ENCODE results near the gene LPO.

Gene LPO

DNA sequence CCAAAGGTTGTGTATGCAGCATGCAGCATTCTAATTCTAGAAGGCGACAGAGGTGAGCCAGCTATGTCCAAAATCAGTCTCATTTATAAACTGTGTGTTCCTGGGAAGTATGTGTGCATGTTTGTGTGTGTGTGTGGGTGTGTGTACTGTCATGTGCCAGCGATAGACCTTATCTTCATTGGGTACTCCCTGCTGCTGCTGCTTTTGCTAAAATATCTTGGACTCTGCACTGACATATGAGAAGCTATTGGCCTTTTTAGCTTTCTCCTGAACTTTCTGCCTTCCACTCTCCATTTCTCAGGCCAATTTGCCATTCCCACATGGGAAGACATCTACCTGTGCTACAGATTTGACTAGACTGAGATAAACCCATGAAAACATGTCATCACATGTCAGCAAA is 2.0 kb upstream of the LPO start:
- Histone ChIP-seq H3K36me3 (replicated peaks; ENCODE audit: insufficient read depth, low read length) (no peaks in the 10 kb centered on the region), H3K79me2 (ENCODE audit: low read length) (no peaks in the 10 kb centered on the region), H3K4me1 (ENCODE audit: low read length) (peaks cover 14% of the 10 kb centered on the region), H4K20me1 (ENCODE audit: insufficient read depth, low read length) (no peaks in the 10 kb centered on the region; the same call in 1 of the 2 replicates), H3K4me2 (ENCODE audit: low read depth, low read length) (no peak overlapping the region), H3F3A (ENCODE audit: insufficient read depth, low read length) (peaks cover 14% of the 10 kb centered on the region; the same call in 1 of the 2 replicates), H3K9me3 (replicated peaks; ENCODE audit: insufficient read depth, low read length) (no peaks in the 10 kb centered on the region), H3K27ac (ENCODE audit: low read length) (no peak overlapping the region), H3K27me3 (replicated peaks; ENCODE audit: insufficient read depth, low read length) (peaks cover 96% of the 10 kb centered on the region), H2AFZ (ENCODE audit: low read length) (no peak overlapping the region), H3K9ac (ENCODE audit: low read length) (no peak overlapping the region), H3K9me2 (replicated peaks; ENCODE audit: insufficient read depth, low read length) (no peaks in the 10 kb centered on the region), H3K4me3 (ENCODE audit: low read length) (no peak overlapping the region)
- DNase-seq: no peak
- no peak for TF ChIP-seq EZH2phosphoT487 (IDR thresholded peaks at IDR 0.05; ENCODE audit: low read length)
- TF ChIP-seq, protein P1, sequence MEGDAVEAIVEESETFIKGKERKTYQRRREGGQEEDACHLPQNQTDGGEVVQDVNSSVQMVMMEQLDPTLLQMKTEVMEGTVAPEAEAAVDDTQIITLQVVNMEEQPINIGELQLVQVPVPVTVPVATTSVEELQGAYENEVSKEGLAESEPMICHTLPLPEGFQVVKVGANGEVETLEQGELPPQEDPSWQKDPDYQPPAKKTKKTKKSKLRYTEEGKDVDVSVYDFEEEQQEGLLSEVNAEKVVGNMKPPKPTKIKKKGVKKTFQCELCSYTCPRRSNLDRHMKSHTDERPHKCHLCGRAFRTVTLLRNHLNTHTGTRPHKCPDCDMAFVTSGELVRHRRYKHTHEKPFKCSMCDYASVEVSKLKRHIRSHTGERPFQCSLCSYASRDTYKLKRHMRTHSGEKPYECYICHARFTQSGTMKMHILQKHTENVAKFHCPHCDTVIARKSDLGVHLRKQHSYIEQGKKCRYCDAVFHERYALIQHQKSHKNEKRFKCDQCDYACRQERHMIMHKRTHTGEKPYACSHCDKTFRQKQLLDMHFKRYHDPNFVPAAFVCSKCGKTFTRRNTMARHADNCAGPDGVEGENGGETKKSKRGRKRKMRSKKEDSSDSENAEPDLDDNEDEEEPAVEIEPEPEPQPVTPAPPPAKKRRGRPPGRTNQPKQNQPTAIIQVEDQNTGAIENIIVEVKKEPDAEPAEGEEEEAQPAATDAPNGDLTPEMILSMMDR (IDR thresholded peaks at IDR 0.05; ENCODE audit: low read length): no peak
- TF ChIP-seq EZH2 (optimal IDR thresholded peaks at IDR 0.05; ENCODE audit: low read depth, low read length): no peak

DNA sequence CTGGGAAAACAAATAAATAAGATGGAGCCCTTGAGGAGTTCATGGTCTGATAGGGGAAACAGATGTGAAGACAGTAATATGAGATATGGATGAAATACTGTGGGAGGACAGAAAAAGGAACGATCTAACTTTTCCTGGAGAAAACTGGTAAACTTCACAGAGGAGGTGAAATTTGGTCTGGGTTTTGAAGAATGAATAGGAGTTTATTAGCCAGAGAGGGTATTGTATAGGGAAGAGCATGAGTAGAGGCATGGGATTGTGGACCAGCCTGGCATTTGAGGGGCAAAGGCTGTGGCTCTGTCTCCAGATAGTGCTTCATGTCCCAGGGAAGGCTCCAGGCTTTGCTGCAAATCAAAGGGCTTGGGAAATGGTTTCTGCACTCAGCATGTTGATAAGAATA is 1.6 kb downstream of the LPO start:
- no peak for DNase-seq
- Histone ChIP-seq H3K4me1 (ENCODE audit: low read length) (no peaks in the 10 kb centered on the region), H3K27ac (ENCODE audit: low read length) (no peak overlapping the region), H3K9me2 (replicated peaks; ENCODE audit: insufficient read depth, low read length) (no peaks in the 10 kb centered on the region), H3F3A (ENCODE audit: insufficient read depth, low read length) (no peaks in the 10 kb centered on the region), H3K9me3 (replicated peaks; ENCODE audit: insufficient read depth, low read length) (no peaks in the 10 kb centered on the region), H3K27me3 (replicated peaks; ENCODE audit: insufficient read depth, low read length) (peaks cover 100% of the 10 kb centered on the region), H2AFZ (ENCODE audit: low read length) (no peak overlapping the region), H3K4me2 (ENCODE audit: low read depth, low read length) (no peak overlapping the region), H3K79me2 (ENCODE audit: low read length) (no peaks in the 10 kb centered on the region), H3K9ac (ENCODE audit: low read length) (no peak overlapping the region), H3K4me3 (ENCODE audit: low read length) (no peak overlapping the region), H4K20me1 (ENCODE audit: insufficient read depth, low read length) (no peaks in the 10 kb centered on the region), H3K36me3 (replicated peaks; ENCODE audit: insufficient read depth, low read length) (no peaks in the 10 kb centered on the region)
- TF ChIP-seq EZH2phosphoT487 (IDR thresholded peaks at IDR 0.05; ENCODE audit: low read length) (no peak), EZH2 (optimal IDR thresholded peaks at IDR 0.05; ENCODE audit: low read depth, low read length) (no peak)
- TF ChIP-seq, protein P1 (IDR thresholded peaks at IDR 0.05; ENCODE audit: low read length): no peak

DNA sequence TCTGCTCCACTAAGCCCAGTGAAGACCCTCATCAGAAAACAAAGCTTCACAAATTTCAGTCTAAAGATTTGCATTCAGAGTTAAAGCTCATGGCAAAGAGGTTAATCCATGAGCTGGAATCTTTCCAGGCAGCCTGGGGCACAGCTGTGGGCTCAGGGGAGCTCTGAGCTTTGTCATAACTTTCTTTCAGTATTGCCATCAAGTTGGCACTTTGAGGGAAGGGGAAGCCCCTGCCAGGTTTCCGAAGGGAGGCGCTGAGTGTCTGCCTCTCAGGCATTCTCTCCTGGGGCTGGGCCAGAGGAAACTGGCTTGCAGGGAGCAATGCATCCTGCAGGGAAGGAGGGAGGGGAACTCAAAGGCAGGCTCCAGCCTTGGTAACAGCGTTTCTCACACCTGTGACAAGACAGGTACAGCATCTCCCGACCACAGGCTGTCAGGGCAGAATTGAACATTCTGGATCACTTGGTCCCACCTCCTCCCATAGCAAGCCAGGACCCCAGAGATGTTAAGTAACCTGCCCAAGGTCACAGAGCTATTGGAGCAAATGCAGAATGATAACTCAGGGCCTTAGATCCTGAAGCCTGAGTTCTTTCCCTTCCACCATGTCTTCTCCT is 3.9 kb downstream of the LPO start:
- peaks cover 98% of the 10 kb centered on the region for H3K27me3 ChIP-seq (replicated peaks; ENCODE audit: insufficient read depth, low read length)
- DNase-seq: no peak

More for the DNA sequence above, 3.9 kb downstream of the LPO start:
- H3K4me1 ChIP-seq (ENCODE audit: low read length): no peaks in the 10 kb centered on the region
- no peaks in the 10 kb centered on the region for H4K20me1 ChIP-seq (ENCODE audit: insufficient read depth, low read length)
- H3K9ac ChIP-seq (ENCODE audit: low read length): no peak overlapping the region
- no peaks in the 10 kb centered on the region for H3F3A ChIP-seq (ENCODE audit: insufficient read depth, low read length)
- no peak overlapping the region for H3K4me3 ChIP-seq (ENCODE audit: low read length)
- H2AFZ ChIP-seq (ENCODE audit: low read length): no peak overlapping the region
- H3K4me2 ChIP-seq (ENCODE audit: low read depth, low read length): no peak overlapping the region
- H3K79me2 ChIP-seq (ENCODE audit: low read length): no peaks in the 10 kb centered on the region
- no peaks in the 10 kb centered on the region for H3K9me3 ChIP-seq (replicated peaks; ENCODE audit: insufficient read depth, low read length)
- H3K9me2 ChIP-seq (replicated peaks; ENCODE audit: insufficient read depth, low read length): no peaks in the 10 kb centered on the region
- no peak overlapping the region for H3K27ac ChIP-seq (ENCODE audit: low read length)
- H3K36me3 ChIP-seq (replicated peaks; ENCODE audit: insufficient read depth, low read length): no peaks in the 10 kb centered on the region
- TF ChIP-seq, protein P1 (IDR thresholded peaks at IDR 0.05; ENCODE audit: low read length): no peak
- peak; percentile 27 for TF ChIP-seq EZH2 (optimal IDR thresholded peaks at IDR 0.05; ENCODE audit: low read depth, low read length)

Measured in MM.1S (cell line).